GM19025 (cell line): ENCODE measurements around the gene CCDC13.
"Not testable (repeated sequence)": the region's sequence is repeated elsewhere in the genome, so short reads cannot be mapped to it uniquely, and the experiment has no call there.

Source experiments
- ATAC-seq: cut with Tn5 transposase; IDR thresholded peaks from one replicate; pipeline ENCODE4 v1.9.1; 2021; ENCODE audit warnings: mild to moderate bottlenecking, low read depth, moderate library complexity; ENCODE audit not compliant: unreplicated experiment

CCDC13 gene

DNA sequence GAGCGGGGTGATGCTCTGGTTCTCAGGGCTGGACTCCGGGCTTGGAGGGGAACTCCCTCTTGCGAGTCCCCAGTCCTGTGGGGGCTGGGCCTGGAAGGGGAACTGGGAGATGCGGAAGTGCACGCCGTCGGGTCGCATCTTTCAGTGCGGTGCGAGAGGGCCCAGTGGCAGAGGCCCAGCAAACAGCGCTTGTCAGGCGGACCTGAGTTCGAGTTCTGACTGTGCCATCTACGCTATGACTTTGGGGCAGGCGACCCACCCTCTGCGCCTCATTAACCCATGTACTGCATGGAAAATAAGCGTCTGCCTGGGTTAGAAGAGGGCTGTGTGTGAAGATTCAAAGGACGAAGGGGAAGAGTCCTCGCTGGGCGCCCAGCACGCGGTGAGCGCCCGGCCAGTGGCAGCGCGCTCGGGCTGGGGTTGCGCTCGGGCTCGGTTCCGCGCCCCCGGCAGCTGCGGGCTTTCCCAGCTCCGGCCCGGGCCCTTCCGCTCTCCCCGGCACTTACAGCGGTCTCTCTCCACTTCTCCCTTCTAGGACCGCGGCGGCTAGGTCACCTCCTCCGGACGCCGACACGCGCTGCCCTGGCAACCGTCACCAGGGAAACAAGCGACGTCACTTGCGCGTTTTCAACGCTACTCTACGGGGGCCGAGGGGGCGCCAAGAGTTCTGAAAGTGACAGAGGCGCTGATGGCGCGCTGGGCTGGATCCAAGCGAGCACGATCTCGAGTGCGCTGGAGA lies at the start of gene CCDC13:
CCDC13 (minus strand) TSS at position 584 of the 739 bp plus-strand sequence. CDS start 14,908 bp downstream, outside the sequence.
- peak; percentile 97 for ATAC-seq

DNA sequence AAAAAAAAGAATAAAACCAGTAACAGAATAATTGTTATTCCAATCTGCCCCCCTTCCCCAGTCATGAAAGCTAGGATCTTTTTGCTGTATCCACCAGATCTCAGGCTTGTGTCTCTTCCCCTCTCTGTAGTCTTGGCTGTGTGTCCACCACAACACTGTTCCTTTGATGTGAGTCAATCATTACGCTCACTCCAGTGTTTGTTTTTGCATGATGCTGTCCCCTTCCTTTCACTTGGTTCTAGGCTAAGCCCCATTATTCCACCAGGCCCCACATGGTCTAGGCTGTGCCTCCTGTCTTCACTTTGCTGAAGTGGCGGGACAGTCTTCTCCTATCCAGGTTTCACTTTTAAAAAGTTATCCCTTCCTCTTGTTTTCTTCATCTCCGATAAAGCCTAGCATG lies 49.8 kb upstream of the CCDC13 start:
- no peak for ATAC-seq

- no peak for ATAC-seq
These were observed 47.6 kb upstream of the CCDC13 start for GRCh38 chr3:42820746-42821051.

DNA sequence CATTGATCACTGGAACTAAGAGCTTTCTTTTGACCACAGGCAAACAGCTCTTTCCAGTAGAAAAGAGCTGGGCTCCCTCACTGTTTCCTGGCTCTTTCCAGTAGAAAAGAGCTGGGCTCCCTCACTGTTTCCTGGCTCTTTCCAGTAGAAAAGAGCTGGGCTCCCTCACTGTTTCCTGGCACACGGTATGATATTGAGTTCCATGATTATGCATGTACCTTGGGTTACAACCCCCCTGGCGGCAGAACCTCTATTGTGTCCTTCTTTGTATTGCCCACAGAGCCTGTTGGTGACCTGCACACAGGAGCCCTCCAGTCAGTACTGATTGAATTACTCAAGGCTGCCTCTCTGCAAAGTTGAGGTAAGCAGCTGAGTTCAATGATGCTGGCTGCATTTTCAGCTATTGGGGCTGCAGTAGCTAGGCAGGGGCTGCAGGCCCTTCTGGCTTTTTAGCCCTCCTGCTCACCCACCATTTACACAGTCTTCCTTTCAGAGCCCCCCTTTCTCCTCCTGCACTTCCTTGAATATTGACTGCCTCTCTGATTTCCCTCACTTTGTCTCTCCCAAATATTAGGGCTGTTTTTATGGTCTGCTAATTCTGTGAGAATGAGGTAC lies 46.4 kb upstream of the CCDC13 start:
- ATAC-seq: no peak

GRCh38 chr3:42815826-42816225 lies 42.8 kb upstream of the CCDC13 start:
- ATAC-seq: no peak

DNA sequence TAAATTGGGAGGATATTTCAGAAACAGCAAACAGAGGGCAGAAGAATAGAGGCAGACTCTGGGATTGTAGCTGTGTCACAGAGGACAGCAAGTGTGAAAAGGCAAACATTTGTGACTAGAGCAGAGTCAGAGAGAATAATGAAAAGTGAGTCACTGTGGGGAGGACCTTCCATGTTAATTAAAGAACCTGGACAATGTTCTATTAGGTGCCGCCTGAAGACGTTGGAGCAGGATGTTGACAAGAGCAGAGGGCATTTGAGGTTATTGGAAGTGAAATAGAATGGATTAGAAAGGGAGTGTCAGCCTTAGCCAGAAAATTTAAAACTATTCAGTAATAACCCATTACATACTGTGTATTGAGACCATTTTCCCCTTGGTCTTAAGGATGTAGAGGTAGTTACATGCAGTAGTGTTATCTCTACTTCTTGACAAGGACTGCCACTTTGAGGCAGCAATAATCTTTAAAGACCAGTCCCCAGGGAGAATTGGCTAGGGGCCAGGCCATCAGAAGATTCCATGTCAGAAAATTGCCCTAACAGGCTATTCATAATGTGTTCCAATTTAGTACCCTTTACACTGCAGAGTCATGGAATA lies 42.0 kb upstream of the CCDC13 start:
- ATAC-seq: no peak

- ATAC-seq: no peak
These were observed 41.2 kb upstream of the CCDC13 start for GRCh38 chr3:42814246-42814645.

- not testable (repeated sequence) for ATAC-seq
These were observed 38.2 kb upstream of the CCDC13 start for GRCh38 chr3:42811118-42811883.

- not testable (repeated sequence) for ATAC-seq
These were observed 37.7 kb upstream of the CCDC13 start for GRCh38 chr3:42810706-42811105.

- ATAC-seq: no peak
These were observed 36.1 kb upstream of the CCDC13 start, which contains the start of gene ACKR2 for GRCh38 chr3:42809202-42809601. Gene ACKR2, plus strand, starts transcription at chr3:42809445. Its CDS starts 55,058 bp downstream, at chr3:42864503.

- ATAC-seq: no peak
These were observed 34.9 kb upstream of the CCDC13 start for GRCh38 chr3:42807929-42808328.

DNA sequence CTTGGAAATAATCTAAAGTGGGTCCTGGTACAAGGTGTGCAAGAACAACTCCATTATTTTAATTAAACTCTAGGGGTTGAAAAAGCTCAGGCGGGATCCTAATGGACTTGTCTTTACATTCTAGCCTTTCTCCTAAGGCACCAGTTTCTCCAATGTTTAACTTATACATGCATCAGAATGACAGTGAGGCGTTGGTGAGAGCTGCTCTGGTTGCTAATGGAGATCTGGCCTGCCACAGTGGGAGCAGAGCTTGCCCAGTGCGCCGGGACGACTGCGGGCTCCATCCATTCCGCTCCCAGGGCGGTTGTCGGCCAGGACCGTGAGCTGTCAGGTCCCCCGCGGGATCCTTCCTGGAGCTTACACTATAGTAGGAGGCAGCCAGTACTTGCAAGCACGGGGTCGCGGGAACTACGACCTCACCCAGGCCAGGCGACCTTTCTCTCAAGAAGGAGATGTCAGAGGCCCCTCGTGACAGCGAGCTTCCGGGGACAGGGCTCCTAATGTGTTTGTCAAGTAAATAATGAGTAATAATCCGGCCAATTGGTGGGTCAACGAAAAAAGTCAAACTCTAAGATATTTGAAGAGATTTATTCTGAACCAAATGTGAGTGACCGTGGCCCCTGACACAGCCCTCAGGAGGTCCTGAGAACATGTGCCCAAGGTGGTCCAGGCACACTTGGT lies 32.2 kb upstream of the CCDC13 start:
- ATAC-seq: no peak

DNA sequence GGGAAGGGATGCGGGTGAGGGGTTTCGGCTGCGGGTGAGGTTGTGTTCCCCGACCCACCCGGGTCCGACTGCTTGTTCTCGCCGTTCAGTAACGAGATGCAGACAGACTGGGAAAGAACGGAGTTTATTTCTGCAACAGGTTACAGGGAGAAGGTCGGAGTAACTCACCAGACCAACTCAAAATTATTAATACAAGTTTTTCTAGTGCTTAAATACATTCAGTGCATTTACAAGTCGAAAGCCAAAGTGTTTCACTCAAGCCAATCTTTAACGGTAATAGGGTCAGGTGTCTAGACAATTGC lies 31.7 kb upstream of the CCDC13 start:
- ATAC-seq: no peak

- ATAC-seq: peak; percentile 100
These were observed 31.2 kb upstream of the CCDC13 start, which contains the start of gene HIGD1A for GRCh38 chr3:42804106-42804830. Gene HIGD1A, minus strand, starts transcription at chr3:42804490. Its CDS starts 10,237 bp downstream, at chr3:42794253.

DNA sequence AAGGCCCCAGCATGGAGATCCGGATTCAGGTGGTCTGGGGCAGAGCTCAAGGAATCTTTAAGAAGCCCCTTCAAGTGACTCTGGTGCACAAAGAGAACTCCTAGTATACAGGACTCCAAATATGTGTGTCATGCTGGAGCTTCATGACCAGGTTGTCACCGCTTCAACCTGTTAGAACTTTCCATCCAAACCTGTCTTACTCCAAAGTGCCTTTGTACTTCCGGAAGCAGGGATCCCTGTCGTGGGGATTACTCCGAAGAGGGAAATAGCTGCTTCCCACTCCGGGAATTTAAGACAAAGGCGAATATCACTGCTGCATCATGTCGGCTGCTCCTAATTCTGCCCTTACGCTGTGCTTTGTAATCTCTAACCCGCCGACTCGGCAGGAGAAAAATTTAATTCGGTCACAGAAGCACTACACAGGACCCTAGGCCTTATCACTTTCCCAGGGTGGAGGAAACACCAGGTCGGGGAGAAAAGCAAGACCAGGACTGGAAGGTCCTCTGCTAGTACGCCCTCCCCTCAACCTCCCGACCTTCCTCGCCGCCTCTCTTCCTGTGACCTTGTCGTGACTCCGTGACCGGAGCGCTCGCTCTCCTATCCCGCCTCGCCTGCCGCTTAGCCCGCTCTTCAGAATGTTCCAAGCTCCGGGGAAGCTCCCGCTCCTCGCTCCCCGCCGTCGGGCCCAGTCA lies 30.5 kb upstream of the CCDC13 start:
- no peak for ATAC-seq

DNA sequence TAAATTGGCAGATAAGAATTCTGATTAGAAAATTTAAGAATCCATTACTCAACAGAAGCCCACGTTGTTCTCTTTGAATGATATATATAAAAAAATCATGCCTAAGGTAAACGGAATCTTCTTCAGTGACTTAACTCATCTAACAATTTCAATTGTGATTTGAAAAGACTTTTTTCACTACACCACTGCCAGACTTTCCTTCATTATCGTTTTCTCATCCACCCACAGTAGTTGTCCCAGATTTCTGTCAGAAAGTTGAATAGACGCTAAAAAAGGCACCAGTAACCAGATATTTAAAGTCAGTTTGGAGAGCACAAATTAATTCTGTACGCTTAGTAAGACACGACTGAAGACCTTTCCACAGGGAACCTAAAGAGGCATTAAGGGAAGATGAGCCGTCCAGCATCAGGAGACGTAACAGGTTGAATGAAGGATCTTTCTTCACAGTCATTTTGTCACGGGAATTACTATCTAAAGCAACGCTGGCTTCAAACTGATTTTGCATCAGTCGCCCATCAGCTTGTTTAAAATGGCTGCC lies 29.9 kb upstream of the CCDC13 start:
- no peak for ATAC-seq

DNA sequence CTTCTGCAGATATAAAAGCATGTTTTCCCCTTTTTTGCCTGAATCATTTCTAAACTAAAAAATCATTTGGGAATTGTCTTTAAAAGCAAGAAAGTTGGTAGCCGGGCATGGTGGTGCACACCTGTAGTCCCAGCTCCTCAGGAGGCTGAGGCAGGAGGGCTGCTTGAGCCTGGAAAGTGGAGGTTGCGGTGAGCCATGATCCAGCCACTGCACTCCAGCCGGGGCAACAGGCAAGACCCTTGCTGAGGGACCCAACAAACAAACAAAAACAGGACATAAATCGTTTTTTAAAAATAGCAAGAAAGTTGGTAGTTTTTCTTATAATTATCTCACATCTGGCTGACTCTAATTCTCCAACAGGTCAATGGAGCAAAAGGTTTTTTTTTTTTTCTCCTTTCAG lies 28.7 kb upstream of the CCDC13 start:
- ATAC-seq: no peak

GRCh38 chr3:42801048-42801620 lies 28.1 kb upstream of the CCDC13 start:
- no peak for ATAC-seq

DNA sequence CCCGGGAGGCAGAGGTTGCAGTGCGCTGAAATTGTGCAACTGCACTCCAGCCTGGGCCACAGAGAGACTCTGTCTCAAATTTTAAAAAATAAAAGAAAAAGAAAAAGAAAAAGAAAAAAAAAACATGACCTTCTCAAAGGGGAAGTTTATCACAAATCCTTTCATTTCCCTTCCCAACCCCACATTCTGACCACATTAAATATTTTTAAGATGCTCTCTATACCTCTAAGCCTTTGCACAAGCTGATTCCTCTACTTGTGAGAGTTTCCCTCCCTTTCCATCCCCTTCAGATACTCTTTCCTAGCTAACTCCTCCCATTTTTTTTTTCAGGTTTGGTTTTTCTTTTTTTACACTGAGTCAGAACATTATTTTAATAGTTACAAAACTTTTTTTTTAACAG lies 27.2 kb upstream of the CCDC13 start:
- ATAC-seq: no peak
